Measurements from ENCODE around the gene GRK1.

GRK1 gene

GRCh38 chr13:113649212-113649611, 17.8 kb upstream of the GRK1 start:
- no peak for TF ChIP-seq CTCF (IDR thresholded peaks at IDR 0.05; ENCODE audit: low read depth, low read length)
- H3K4me3 ChIP-seq (ENCODE audit: low read depth, low read length): no peak overlapping the region
- in situ Hi-C loops (cut with HindIII; ENCODE audit: low sequenced_read_pairs): no loop called here
- DNase-seq (ENCODE audit: low read depth, low spot score): no peak

GRCh38 chr13:113650275-113650674, 16.7 kb upstream of the GRK1 start:
- TF ChIP-seq CTCF (IDR thresholded peaks at IDR 0.05; ENCODE audit: low read depth, low read length): no peak
- no peak overlapping the region for H3K4me3 ChIP-seq (ENCODE audit: low read depth, low read length)
- in situ Hi-C loops (cut with HindIII; ENCODE audit: low sequenced_read_pairs): no loop called here
- DNase-seq (ENCODE audit: low read depth, low spot score): no peak

GRCh38 chr13:113650731-113651148, 16.3 kb upstream of the GRK1 start:
- no peak for DNase-seq (ENCODE audit: low read depth, low spot score)
- in situ Hi-C loops (cut with HindIII; ENCODE audit: low sequenced_read_pairs): no loop called here
- no peak overlapping the region for H3K4me3 ChIP-seq (ENCODE audit: low read depth, low read length)
- TF ChIP-seq CTCF (IDR thresholded peaks at IDR 0.05; ENCODE audit: low read depth, low read length): no peak

- in situ Hi-C loops (cut with HindIII; ENCODE audit: low sequenced_read_pairs): no loop called here
- no peak for TF ChIP-seq CTCF (IDR thresholded peaks at IDR 0.05; ENCODE audit: low read depth, low read length)
- no peak overlapping the region for H3K4me3 ChIP-seq (ENCODE audit: low read depth, low read length)
- DNase-seq (ENCODE audit: low read depth, low spot score): no peak
Observed at GRCh38 chr13:113651511-113652403, 15.3 kb upstream of the GRK1 start.

- H3K4me3 ChIP-seq (ENCODE audit: low read depth, low read length): no peak overlapping the region
- in situ Hi-C loops (cut with HindIII; ENCODE audit: low sequenced_read_pairs): no loop called here
- no peak for TF ChIP-seq CTCF (IDR thresholded peaks at IDR 0.05; ENCODE audit: low read depth, low read length)
- no peak for DNase-seq (ENCODE audit: low read depth, low spot score)
Observed at GRCh38 chr13:113652404-113653263, 14.4 kb upstream of the GRK1 start.

GRCh38 chr13:113653264-113654174, 13.5 kb upstream of the GRK1 start:
- no peak overlapping the region for H3K4me3 ChIP-seq (ENCODE audit: low read depth, low read length)
- no peak for TF ChIP-seq CTCF (IDR thresholded peaks at IDR 0.05; ENCODE audit: low read depth, low read length)
- DNase-seq (ENCODE audit: low read depth, low spot score): peak; percentile 9
- in situ Hi-C loops (cut with HindIII; ENCODE audit: low sequenced_read_pairs): no loop called here

All from astrocyte of the spinal cord (primary cell).